ENCODE measurements around the gene C20orf96.

The C20orf96 gene

GRCh38 chr20:276620-277495 is 13.7 kb downstream of the C20orf96 start:
- no peak overlapping the region for H2AFZ ChIP-seq (ENCODE audit: low read depth, low read length)
- TF ChIP-seq, protein P1, sequence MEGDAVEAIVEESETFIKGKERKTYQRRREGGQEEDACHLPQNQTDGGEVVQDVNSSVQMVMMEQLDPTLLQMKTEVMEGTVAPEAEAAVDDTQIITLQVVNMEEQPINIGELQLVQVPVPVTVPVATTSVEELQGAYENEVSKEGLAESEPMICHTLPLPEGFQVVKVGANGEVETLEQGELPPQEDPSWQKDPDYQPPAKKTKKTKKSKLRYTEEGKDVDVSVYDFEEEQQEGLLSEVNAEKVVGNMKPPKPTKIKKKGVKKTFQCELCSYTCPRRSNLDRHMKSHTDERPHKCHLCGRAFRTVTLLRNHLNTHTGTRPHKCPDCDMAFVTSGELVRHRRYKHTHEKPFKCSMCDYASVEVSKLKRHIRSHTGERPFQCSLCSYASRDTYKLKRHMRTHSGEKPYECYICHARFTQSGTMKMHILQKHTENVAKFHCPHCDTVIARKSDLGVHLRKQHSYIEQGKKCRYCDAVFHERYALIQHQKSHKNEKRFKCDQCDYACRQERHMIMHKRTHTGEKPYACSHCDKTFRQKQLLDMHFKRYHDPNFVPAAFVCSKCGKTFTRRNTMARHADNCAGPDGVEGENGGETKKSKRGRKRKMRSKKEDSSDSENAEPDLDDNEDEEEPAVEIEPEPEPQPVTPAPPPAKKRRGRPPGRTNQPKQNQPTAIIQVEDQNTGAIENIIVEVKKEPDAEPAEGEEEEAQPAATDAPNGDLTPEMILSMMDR (IDR thresholded peaks at IDR 0.05; ENCODE audit: borderline replicate concordance, extremely low read depth, low read length, poor library complexity, severe bottlenecking) = no peak
- no peak for TF ChIP-seq EZH2 (IDR thresholded peaks at IDR 0.05; ENCODE audit: borderline replicate concordance, low read depth, low read length, severe bottlenecking)
- no peak for ATAC-seq (ENCODE audit: insufficient read depth, low read depth)

GRCh38 chr20:275791-276190 is 14.8 kb downstream of the C20orf96 start:
- H3K27me3 ChIP-seq (ENCODE audit: insufficient read depth, low read length, poor library complexity) = no peaks in the 10 kb centered on the region
- no peak overlapping the region for H3K4me3 ChIP-seq (ENCODE audit: low read depth in 1 of 2, low read length in 2 of 2)
- H3K27ac ChIP-seq (ENCODE audit: low read length) = no peak overlapping the region
- H2AFZ ChIP-seq (ENCODE audit: low read depth, low read length) = no peak overlapping the region
- no peaks in the 10 kb centered on the region for H3K9me3 ChIP-seq (ENCODE audit: insufficient read depth, low read length, severe bottlenecking)
- no peak for DNase-seq
- no peak overlapping the region for H3K4me2 ChIP-seq (ENCODE audit: insufficient read depth, low read length)
- H4K20me1 ChIP-seq (ENCODE audit: insufficient read depth, low read length) = no peaks in the 10 kb centered on the region
- H3K79me2 ChIP-seq (ENCODE audit: insufficient read depth, low read length) = no peaks in the 10 kb centered on the region
- H3K9ac ChIP-seq (ENCODE audit: low read depth, low read length) = no peak overlapping the region
- TF ChIP-seq, protein P1 (IDR thresholded peaks at IDR 0.05; ENCODE audit: borderline replicate concordance, extremely low read depth, low read length, poor library complexity, severe bottlenecking) = no peak
- TF ChIP-seq EZH2 (IDR thresholded peaks at IDR 0.05; ENCODE audit: borderline replicate concordance, low read depth, low read length, severe bottlenecking) = no peak
- no peak for ATAC-seq (ENCODE audit: insufficient read depth, low read depth)
- H3K36me3 ChIP-seq (ENCODE audit: insufficient read depth, low read length) = peaks cover 40% of the 10 kb centered on the region
- no peaks in the 10 kb centered on the region for H3K4me1 ChIP-seq (ENCODE audit: insufficient read depth, low read length)

More at GRCh38 chr20:276620-277495, 13.7 kb downstream of the C20orf96 start:
- DNase-seq = no peak
- H3K9ac ChIP-seq (ENCODE audit: low read depth, low read length) = no peak overlapping the region
- H3K4me3 ChIP-seq (ENCODE audit: low read depth in 1 of 2, low read length in 2 of 2) = no peak overlapping the region
- no peaks in the 10 kb centered on the region for H3K79me2 ChIP-seq (ENCODE audit: insufficient read depth, low read length)
- no peaks in the 10 kb centered on the region for H4K20me1 ChIP-seq (ENCODE audit: insufficient read depth, low read length)
- no peak overlapping the region for H3K4me2 ChIP-seq (ENCODE audit: insufficient read depth, low read length)
- no peak overlapping the region for H3K27ac ChIP-seq (ENCODE audit: low read length)
- peaks cover 47% of the 10 kb centered on the region for H3K36me3 ChIP-seq (ENCODE audit: insufficient read depth, low read length)
- no peaks in the 10 kb centered on the region for H3K27me3 ChIP-seq (ENCODE audit: insufficient read depth, low read length, poor library complexity)
- no peaks in the 10 kb centered on the region for H3K4me1 ChIP-seq (ENCODE audit: insufficient read depth, low read length)
- no peaks in the 10 kb centered on the region for H3K9me3 ChIP-seq (ENCODE audit: insufficient read depth, low read length, severe bottlenecking)

- Histone ChIP-seq H3K4me1 (ENCODE audit: insufficient read depth, low read length) (no peaks in the 10 kb centered on the region), H3K79me2 (ENCODE audit: insufficient read depth, low read length) (no peaks in the 10 kb centered on the region), H3K9ac (ENCODE audit: low read depth, low read length) (no peak overlapping the region), H3K36me3 (ENCODE audit: insufficient read depth, low read length) (peaks cover 36% of the 10 kb centered on the region), H2AFZ (ENCODE audit: low read depth, low read length) (no peak overlapping the region), H3K4me2 (ENCODE audit: insufficient read depth, low read length) (no peak overlapping the region), H4K20me1 (ENCODE audit: insufficient read depth, low read length) (no peaks in the 10 kb centered on the region), H3K27ac (ENCODE audit: low read length) (no peak overlapping the region), H3K9me3 (ENCODE audit: insufficient read depth, low read length, severe bottlenecking) (no peaks in the 10 kb centered on the region), H3K27me3 (ENCODE audit: insufficient read depth, low read length, poor library complexity) (no peaks in the 10 kb centered on the region), H3K4me3 (ENCODE audit: low read depth in 1 of 2, low read length in 2 of 2) (no peak overlapping the region)
- no peak for ATAC-seq (ENCODE audit: insufficient read depth, low read depth)
- DNase-seq = no peak
- TF ChIP-seq EZH2 (IDR thresholded peaks at IDR 0.05; ENCODE audit: borderline replicate concordance, low read depth, low read length, severe bottlenecking) = no peak
- TF ChIP-seq, protein P1 (IDR thresholded peaks at IDR 0.05; ENCODE audit: borderline replicate concordance, extremely low read depth, low read length, poor library complexity, severe bottlenecking) = no peak
Observed at GRCh38 chr20:273884-274283, 16.7 kb downstream of the C20orf96 start.

Data from DND-41 (cell line).